GM23338 (cell line): ENCODE data around the gene FGGY. TPM values are rescaled to one million over a fixed set of nuclear protein-coding genes. Genes with fewer than 3 reads are reported as not detected.

Experiments used
- ATAC-seq: fragments of 200-7000 bp; cut with Tn5 transposase; 3 replicates; pipeline ENCODE4 v1.9.1; 2020
- DNase-seq: peaks from one replicate; pipeline ENCODE4 v3.0.0-alpha.2; 2015; ENCODE audit warnings: low spot score
- H2AFZ ChIP-seq: fragments of 200-600 bp; sonication (generic); 2 replicates; pipeline ENCODE4 v1.8.0; 2016; ENCODE audit warnings: antibody characterized with exemption, mild to moderate bottlenecking, moderate library complexity
- H3F3A ChIP-seq: fragments of 200-600 bp; sonication (generic); replicated peaks from 2 replicates; pipeline ENCODE4 v1.8.0; 2017; ENCODE audit warnings: antibody characterized with exemption, mixed run types, low read depth
- H3K27ac ChIP-seq: fragments of 200-600 bp; sonication (generic); 2 replicates; pipeline ENCODE4 v1.6.1; 2016; ENCODE audit warnings: low read depth
- H3K27me3 ChIP-seq: fragments of 200-600 bp; sonication (generic); 2 replicates; pipeline ENCODE4 v1.8.0; 2016; ENCODE audit warnings: mild to moderate bottlenecking, mixed run types, moderate library complexity; ENCODE audit not compliant: insufficient read depth
- H3K36me3 ChIP-seq: fragments of 200-600 bp; sonication (generic); 2 replicates; pipeline ENCODE4 v1.8.0; 2016; ENCODE audit warnings: mild to moderate bottlenecking; ENCODE audit not compliant: insufficient read depth
- H3K4me1 ChIP-seq: fragments of 200-600 bp; sonication (generic); 2 replicates; pipeline ENCODE4 v1.8.0; 2016; ENCODE audit warnings: mild to moderate bottlenecking, moderate library complexity; ENCODE audit not compliant: insufficient read depth
- H3K4me2 ChIP-seq: fragments of 200-600 bp; sonication (generic); 2 replicates; pipeline ENCODE4 v1.7.1; 2017; ENCODE audit warnings: mixed run types
- H3K4me3 ChIP-seq: fragments of 200-600 bp; sonication (generic); 2 replicates; pipeline ENCODE4 v1.6.1; 2016; ENCODE audit warnings: mixed run types
- H3K79me2 ChIP-seq: fragments of 200-600 bp; sonication (generic); replicated peaks from 2 replicates; pipeline ENCODE4 v1.8.0; 2017; ENCODE audit warnings: mild to moderate bottlenecking; ENCODE audit not compliant: insufficient read depth
- H3K9me2 ChIP-seq: fragments of 200-600 bp; sonication (generic); 2 replicates; pipeline ENCODE4 v1.8.0; 2017; ENCODE audit not compliant: insufficient read depth
- H4K20me1 ChIP-seq: fragments of 200-600 bp; sonication (generic); replicated peaks from 2 replicates; pipeline ENCODE4 v1.8.0; 2017; ENCODE audit warnings: mild to moderate bottlenecking; ENCODE audit not compliant: insufficient read depth
- H3K27ac Mint-ChIP-seq: 2 replicates; pipeline ENCODE4 v1.8.0; 2020; ENCODE audit warnings: inconsistent platforms, mild to moderate bottlenecking, moderate library complexity, mixed read lengths
- H3K27me3 Mint-ChIP-seq: 3 replicates; pipeline ENCODE4 v1.8.0; 2022; ENCODE audit warnings: low read depth, mild to moderate bottlenecking, moderate library complexity, mixed read lengths, inconsistent platforms; ENCODE audit not compliant: insufficient read depth, poor library complexity
- H3K36me3 Mint-ChIP-seq: 3 replicates; pipeline ENCODE4 v1.8.0; 2021; ENCODE audit warnings: low read depth, mild to moderate bottlenecking, inconsistent platforms, moderate library complexity, mixed read lengths
- H3K4me1 Mint-ChIP-seq: 3 replicates; pipeline ENCODE4 v1.8.0; 2020; ENCODE audit warnings: mild to moderate bottlenecking, inconsistent platforms, mixed read lengths
- H3K4me3 Mint-ChIP-seq: 3 replicates; pipeline ENCODE4 v1.8.0; 2021; ENCODE audit warnings: moderate library complexity, mild to moderate bottlenecking, inconsistent platforms, mixed read lengths
- H3K9me3 Mint-ChIP-seq: 3 replicates; pipeline ENCODE4 v1.8.0; 2020; ENCODE audit warnings: moderate library complexity, mild to moderate bottlenecking, inconsistent platforms, mixed read lengths
- CTCF ChIP-seq, 2 experiments: fragments of 200-600 bp in 1 of 2; sonication (generic) in 1 of 2; conservative IDR thresholded peaks; 2 replicates each; pipeline versions ENCODE4 v1.5.1 to v1.6.1; 2016 to 2017; ENCODE audit warnings: antibody characterized with exemption in 2 of 2, low read depth in 2 of 2, mild to moderate bottlenecking in 2 of 2, moderate library complexity in 1 of 2
- JUNB ChIP-seq: IDR thresholded peaks from one replicate; pipeline ENCODE4 v1.6.1; 2016; ENCODE audit warnings: antibody characterized with exemption; ENCODE audit not compliant: unreplicated experiment
- POLR2AphosphoS5 ChIP-seq: IDR thresholded peaks from 2 replicates; pipeline ENCODE4 v1.6.1; 2016; ENCODE audit warnings: antibody characterized with exemption, low read depth
- polyA plus RNA-seq: library from polyadenylated mRNA; unstranded; fragments of >200 nt; fragmentation: Nextera tagmentation; extraction: Ambion mirVana; gene quantifications from 2 replicates; pipeline ENCODE4 v1.2.1, GENCODE V29; 2016
- total RNA-seq: library from RNA; depleted of rRNA; stranded (reverse); fragments of >200 nt; shearing (Covaris generic); gene quantifications from 2 replicates; pipeline ENCODE4 v1.2.3, GENCODE V29; 2014
- TF ChIP-seq, protein P1 (sequence below): fragments of 250-450 bp; sonication (Bioruptor Pico); IDR thresholded peaks from 2 replicates; pipeline ENCODE4 v1.5.0; 2020; ENCODE audit warnings: mild to moderate bottlenecking, moderate library complexity

FGGY gene
- total and polyA plus RNA-seq, 2 experiments from 2014 or later = 10.9 to 21.4 TPM

GRCh38 chr1:59431566-59432294 is 134.8 kb downstream of the FGGY start:
- H2AFZ ChIP-seq = no peak overlapping the region
- H4K20me1 ChIP-seq = no peaks in the 10 kb centered on the region
- no peak overlapping the region for H3K27ac ChIP-seq
- H3K27me3 ChIP-seq = no peaks in the 10 kb centered on the region
- no peaks in the 10 kb centered on the region; the same call in 1 of the 2 replicates for H3K4me1 ChIP-seq
- no peaks in the 10 kb centered on the region for H3K79me2 ChIP-seq
- TF ChIP-seq, protein P1, sequence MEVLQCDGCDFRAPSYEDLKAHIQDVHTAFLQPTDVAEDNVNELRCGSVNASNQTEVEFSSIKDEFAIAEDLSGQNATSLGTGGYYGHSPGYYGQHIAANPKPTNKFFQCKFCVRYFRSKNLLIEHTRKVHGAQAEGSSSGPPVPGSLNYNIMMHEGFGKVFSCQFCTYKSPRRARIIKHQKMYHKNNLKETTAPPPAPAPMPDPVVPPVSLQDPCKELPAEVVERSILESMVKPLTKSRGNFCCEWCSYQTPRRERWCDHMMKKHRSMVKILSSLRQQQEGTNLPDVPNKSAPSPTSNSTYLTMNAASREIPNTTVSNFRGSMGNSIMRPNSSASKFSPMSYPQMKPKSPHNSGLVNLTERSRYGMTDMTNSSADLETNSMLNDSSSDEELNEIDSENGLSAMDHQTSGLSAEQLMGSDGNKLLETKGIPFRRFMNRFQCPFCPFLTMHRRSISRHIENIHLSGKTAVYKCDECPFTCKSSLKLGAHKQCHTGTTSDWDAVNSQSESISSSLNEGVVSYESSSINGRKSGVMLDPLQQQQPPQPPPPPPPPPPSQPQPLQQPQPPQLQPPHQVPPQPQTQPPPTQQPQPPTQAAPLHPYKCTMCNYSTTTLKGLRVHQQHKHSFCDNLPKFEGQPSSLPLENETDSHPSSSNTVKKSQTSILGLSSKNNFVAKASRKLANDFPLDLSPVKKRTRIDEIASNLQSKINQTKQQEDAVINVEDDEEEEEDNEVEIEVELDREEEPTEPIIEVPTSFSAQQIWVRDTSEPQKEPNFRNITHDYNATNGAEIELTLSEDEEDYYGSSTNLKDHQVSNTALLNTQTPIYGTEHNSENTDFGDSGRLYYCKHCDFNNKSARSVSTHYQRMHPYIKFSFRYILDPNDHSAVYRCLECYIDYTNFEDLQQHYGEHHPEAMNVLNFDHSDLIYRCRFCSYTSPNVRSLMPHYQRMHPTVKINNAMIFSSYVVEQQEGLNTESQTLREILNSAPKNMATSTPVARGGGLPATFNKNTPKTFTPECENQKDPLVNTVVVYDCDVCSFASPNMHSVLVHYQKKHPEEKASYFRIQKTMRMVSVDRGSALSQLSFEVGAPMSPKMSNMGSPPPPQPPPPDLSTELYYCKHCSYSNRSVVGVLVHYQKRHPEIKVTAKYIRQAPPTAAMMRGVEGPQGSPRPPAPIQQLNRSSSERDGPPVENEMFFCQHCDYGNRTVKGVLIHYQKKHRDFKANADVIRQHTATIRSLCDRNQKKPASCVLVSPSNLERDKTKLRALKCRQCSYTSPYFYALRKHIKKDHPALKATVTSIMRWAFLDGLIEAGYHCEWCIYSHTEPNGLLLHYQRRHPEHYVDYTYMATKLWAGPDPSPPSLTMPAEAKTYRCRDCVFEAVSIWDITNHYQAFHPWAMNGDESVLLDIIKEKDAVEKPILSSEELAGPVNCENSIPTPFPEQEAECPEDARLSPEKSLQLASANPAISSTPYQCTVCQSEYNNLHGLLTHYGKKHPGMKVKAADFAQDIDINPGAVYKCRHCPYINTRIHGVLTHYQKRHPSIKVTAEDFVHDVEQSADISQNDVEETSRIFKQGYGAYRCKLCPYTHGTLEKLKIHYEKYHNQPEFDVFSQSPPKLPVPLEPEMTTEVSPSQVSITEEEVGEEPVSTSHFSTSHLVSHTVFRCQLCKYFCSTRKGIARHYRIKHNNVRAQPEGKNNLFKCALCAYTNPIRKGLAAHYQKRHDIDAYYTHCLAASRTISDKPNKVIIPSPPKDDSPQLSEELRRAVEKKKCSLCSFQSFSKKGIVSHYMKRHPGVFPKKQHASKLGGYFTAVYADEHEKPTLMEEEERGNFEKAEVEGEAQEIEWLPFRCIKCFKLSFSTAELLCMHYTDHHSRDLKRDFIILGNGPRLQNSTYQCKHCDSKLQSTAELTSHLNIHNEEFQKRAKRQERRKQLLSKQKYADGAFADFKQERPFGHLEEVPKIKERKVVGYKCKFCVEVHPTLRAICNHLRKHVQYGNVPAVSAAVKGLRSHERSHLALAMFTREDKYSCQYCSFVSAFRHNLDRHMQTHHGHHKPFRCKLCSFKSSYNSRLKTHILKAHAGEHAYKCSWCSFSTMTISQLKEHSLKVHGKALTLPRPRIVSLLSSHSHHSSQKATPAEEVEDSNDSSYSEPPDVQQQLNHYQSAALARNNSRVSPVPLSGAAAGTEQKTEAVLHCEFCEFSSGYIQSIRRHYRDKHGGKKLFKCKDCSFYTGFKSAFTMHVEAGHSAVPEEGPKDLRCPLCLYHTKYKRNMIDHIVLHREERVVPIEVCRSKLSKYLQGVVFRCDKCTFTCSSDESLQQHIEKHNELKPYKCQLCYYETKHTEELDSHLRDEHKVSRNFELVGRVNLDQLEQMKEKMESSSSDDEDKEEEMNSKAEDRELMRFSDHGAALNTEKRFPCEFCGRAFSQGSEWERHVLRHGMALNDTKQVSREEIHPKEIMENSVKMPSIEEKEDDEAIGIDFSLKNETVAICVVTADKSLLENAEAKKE = no peak
- no peak for TF ChIP-seq POLR2AphosphoS5
- no peaks in the 10 kb centered on the region for H3K36me3 Mint-ChIP-seq
- H3K9me2 ChIP-seq = 0 out of 2 replicates have a peak, but pooled peaks cover 6% of the 10 kb centered on the region
- peaks cover 13% of the 10 kb centered on the region for H3K4me1 Mint-ChIP-seq
- no peak for ATAC-seq
- no peaks in the 10 kb centered on the region for H3K36me3 ChIP-seq
- no peaks in the 10 kb centered on the region for H3K9me3 Mint-ChIP-seq
- H3K4me2 ChIP-seq = no peak overlapping the region
- H3K27ac Mint-ChIP-seq = no peak overlapping the region
- peaks cover 3% of the 10 kb centered on the region for H3K27me3 Mint-ChIP-seq
- no peak for DNase-seq
- H3K4me3 ChIP-seq = no peak overlapping the region
- H3K4me3 Mint-ChIP-seq = no peak overlapping the region
- no peaks in the 10 kb centered on the region for H3F3A ChIP-seq

- Histone ChIP-seq H3K4me1 (no peaks in the 10 kb centered on the region; the same call in 1 of the 2 replicates), H3K27ac (no peak overlapping the region), H3K27me3 (no peaks in the 10 kb centered on the region), H3F3A (no peaks in the 10 kb centered on the region), H3K36me3 (no peaks in the 10 kb centered on the region), H3K79me2 (no peaks in the 10 kb centered on the region), H3K9me2 (0 out of 2 replicates have a peak, but pooled peaks cover 6% of the 10 kb centered on the region), H3K4me2 (no peak overlapping the region), H4K20me1 (no peaks in the 10 kb centered on the region), H2AFZ (no peak overlapping the region), H3K4me3 (no peak overlapping the region)
- Mint-ChIP-seq H3K4me1 (peaks cover 13% of the 10 kb centered on the region), H3K4me3 (no peak overlapping the region), H3K27me3 (peaks cover 3% of the 10 kb centered on the region), H3K36me3 (no peaks in the 10 kb centered on the region), H3K27ac (no peak overlapping the region), H3K9me3 (no peaks in the 10 kb centered on the region)
- ATAC-seq (no peak), DNase-seq (no peak)
- TF ChIP-seq JUNB (no peak), CTCF (conservative IDR thresholded peaks at IDR 0.05; ENCODE audit: low read depth in 2 of 2) (no peak)
Measured at GRCh38 chr1:59432531-59433439, 135.9 kb downstream of the FGGY start.
